ENCODE results near the gene POPDC2.

POPDC2 gene

GRCh38 chr3:119669906-119670570 lies 9.6 kb upstream of the POPDC2 start:
- H3K4me3 ChIP-seq (ENCODE audit: low read depth, low read length), result no peak overlapping the region
- no peak for TF ChIP-seq CTCF (conservative IDR thresholded peaks at IDR 0.05; ENCODE audit: low read depth, low read length)
- DNase-seq (ENCODE audit: low read depth), result peak; percentile 51

- no peak overlapping the region for H3K4me3 ChIP-seq (ENCODE audit: low read depth, low read length)
- no peak for DNase-seq (ENCODE audit: low read depth)
- no peak for TF ChIP-seq CTCF (conservative IDR thresholded peaks at IDR 0.05; ENCODE audit: low read depth, low read length)
Observed at GRCh38 chr3:119665954-119666559, 5.7 kb upstream of the POPDC2 start.

- TF ChIP-seq CTCF (conservative IDR thresholded peaks at IDR 0.05; ENCODE audit: low read depth, low read length), result no peak
- no peak overlapping the region for H3K4me3 ChIP-seq (ENCODE audit: low read depth, low read length)
- peak; percentile 45 for DNase-seq (ENCODE audit: low read depth)
Observed at GRCh38 chr3:119664850-119665379, 4.5 kb upstream of the POPDC2 start.

- no peak for TF ChIP-seq CTCF (conservative IDR thresholded peaks at IDR 0.05; ENCODE audit: low read depth, low read length)
- no peak for DNase-seq (ENCODE audit: low read depth)
- no peak overlapping the region for H3K4me3 ChIP-seq (ENCODE audit: low read depth, low read length)
Observed at GRCh38 chr3:119664370-119664769, 4.0 kb upstream of the POPDC2 start.

GRCh38 chr3:119663885-119664284 lies 3.5 kb upstream of the POPDC2 start:
- H3K4me3 ChIP-seq (ENCODE audit: low read depth, low read length), result no peak overlapping the region
- DNase-seq (ENCODE audit: low read depth), result no peak
- TF ChIP-seq CTCF (conservative IDR thresholded peaks at IDR 0.05; ENCODE audit: low read depth, low read length), result no peak

- peak; percentile 25 for TF ChIP-seq CTCF (conservative IDR thresholded peaks at IDR 0.05; ENCODE audit: low read depth, low read length)
- no peak overlapping the region for H3K4me3 ChIP-seq (ENCODE audit: low read depth, low read length)
- DNase-seq (ENCODE audit: low read depth), result peak; percentile 63
Observed at GRCh38 chr3:119662604-119663373, 2.4 kb upstream of the POPDC2 start.

All from choroid plexus epithelial cell (primary cell).